Natural killer cell (primary cell): ENCODE data around the gene FAM236A. TPM values are rescaled to one million over a fixed set of nuclear protein-coding genes. Genes with fewer than 3 reads are reported as not detected.
A peak's percentile ranks its signal among the peaks of the same experiment; 100 is the strongest.
"Not testable (repeated sequence)": the region's sequence is repeated elsewhere in the genome, so short reads cannot be mapped to it uniquely, and the experiment has no call there.

Experiments
- ATAC-seq, 3 donors: fragments of 150-1000 bp in 2 of 3; fragments of 200-7000 bp in 1 of 3; cut with Tn5 transposase; 1 replicate in 1 of 3; 2 replicates in 2 of 3; pipeline ENCODE4 v1.10.0; 2021; ENCODE audit warnings: mild to moderate bottlenecking in 2 of 3, moderate library complexity in 2 of 3
- DNase-seq, 2 donors: peaks; one replicate each; pipeline versions ENCODE4 v3.0.0 to v3.0.0-alpha.2; 2013 to 2021; ENCODE audit warnings: mixed read lengths in 1 of 2
- H3K27ac ChIP-seq: one replicate; pipeline ENCODE4 v1.5.1; 2013; ENCODE audit warnings: mild to moderate bottlenecking, low read length
- H3K27me3 ChIP-seq: one replicate; pipeline ENCODE4 v1.6.1; 2013; ENCODE audit warnings: low read length; ENCODE audit not compliant: control insufficient read depth, insufficient read depth
- H3K36me3 ChIP-seq: one replicate; pipeline ENCODE4 v1.6.1; 2013; ENCODE audit warnings: low read length; ENCODE audit not compliant: control insufficient read depth, insufficient read depth
- H3K4me1 ChIP-seq: one replicate; pipeline ENCODE4 v1.6.1; 2013; ENCODE audit warnings: low read length; ENCODE audit not compliant: control insufficient read depth, insufficient read depth
- H3K4me3 ChIP-seq: one replicate; pipeline ENCODE4 v1.5.1; 2013; ENCODE audit warnings: low read length
- H3K9me3 ChIP-seq: one replicate; pipeline ENCODE4 v1.6.1; 2013; ENCODE audit warnings: low read length; ENCODE audit not compliant: control insufficient read depth, insufficient read depth
- H3K27ac Mint-ChIP-seq, 2 donors: one replicate each; pipeline ENCODE4 v1.8.0; 2022; ENCODE audit warnings: mild to moderate bottlenecking in 2 of 2, mixed read lengths in 2 of 2, moderate library complexity in 1 of 2
- H3K27me3 Mint-ChIP-seq, 2 donors: one replicate each; pipeline ENCODE4 v1.8.0; 2022; ENCODE audit warnings: low read depth in 2 of 2, mixed read lengths in 2 of 2
- H3K36me3 Mint-ChIP-seq: one replicate; pipeline ENCODE4 v1.8.0; 2022; ENCODE audit warnings: mixed read lengths
- H3K4me1 Mint-ChIP-seq, 2 donors: one replicate each; pipeline ENCODE4 v1.8.0; 2022; ENCODE audit warnings: mixed read lengths in 2 of 2
- H3K4me3 Mint-ChIP-seq: one replicate; pipeline ENCODE4 v1.8.0; 2022; ENCODE audit warnings: mild to moderate bottlenecking, moderate library complexity, mixed read lengths
- H3K9me3 Mint-ChIP-seq, 2 donors: one replicate each; pipeline ENCODE4 v1.8.0; 2022; ENCODE audit warnings: mixed read lengths in 2 of 2
- WGBS: methylation state at CpG from one replicate; pipeline ENCODE4 v1.1.7; 2013; ENCODE audit warnings: missing lambda C conversion rate; ENCODE audit not compliant: insufficient coverage; 5-methylcytosine and 5-hydroxymethylcytosine counted together
- intact Hi-C: fragments of 100-400 bp; cut with micrococcal nuclease; formaldehyde crosslinking; loops from one replicate; pipeline ENCODE4 v1.14.2; 2022
- total RNA-seq, 4 donors: library from RNA; stranded (reverse); fragments of 120-200 nt in 1 of 4; gene quantifications; one replicate each; pipeline versions ENCODE4 v1.2.3 to v1.2.4, GENCODE V29; 2013 to 2022

Gene FAM236A
- total RNA-seq, result not detected
- not detected for total RNA-seq (2013)

GRCh38 chrX:72937906-72938305, at the start of gene FAM236A:
Gene FAM236A (plus strand): TSS chrX:72938206. CDS start chrX:72938263, 57 bp downstream.
- H3K9me3 ChIP-seq, H3K4me3 Mint-ChIP-seq, H3K36me3 ChIP-seq, DNase-seq, H3K27me3 ChIP-seq, H3K4me1 Mint-ChIP-seq, H3K4me1 ChIP-seq, H3K27me3 Mint-ChIP-seq, H3K27ac Mint-ChIP-seq, ATAC-seq, intact Hi-C loops, H3K4me3 ChIP-seq, H3K27ac ChIP-seq, H3K36me3 Mint-ChIP-seq, H3K9me3 Mint-ChIP-seq: not testable (repeated sequence)
- no CpG with 5 or more reads among the region's 15 CpGs for WGBS

- H3K4me1 Mint-ChIP-seq, H3K27ac ChIP-seq, ATAC-seq, H3K27me3 Mint-ChIP-seq, H3K27ac Mint-ChIP-seq, H3K36me3 Mint-ChIP-seq, H3K27me3 ChIP-seq, intact Hi-C loops, H3K4me3 Mint-ChIP-seq, H3K9me3 Mint-ChIP-seq, DNase-seq, H3K4me3 ChIP-seq, H3K9me3 ChIP-seq, H3K4me1 ChIP-seq, H3K36me3 ChIP-seq: not testable (repeated sequence)
- no CpG with 5 or more reads among the region's 14 CpGs for WGBS
Measured at GRCh38 chrX:72889740-72890139, 48.3 kb upstream of the FAM236A start.

- H3K27ac ChIP-seq, H3K36me3 ChIP-seq, H3K27me3 Mint-ChIP-seq, H3K9me3 Mint-ChIP-seq, intact Hi-C loops, H3K27me3 ChIP-seq, H3K4me3 Mint-ChIP-seq, H3K9me3 ChIP-seq, DNase-seq, H3K36me3 Mint-ChIP-seq, H3K27ac Mint-ChIP-seq, ATAC-seq, H3K4me3 ChIP-seq, H3K4me1 ChIP-seq, H3K4me1 Mint-ChIP-seq: not testable (repeated sequence)
- no CpG with 5 or more reads among the region's 13 CpGs for WGBS
Measured at GRCh38 chrX:72912315-72912714, 25.7 kb upstream of the FAM236A start, which contains the start of gene FAM236C. Gene FAM236C (plus strand): TSS chrX:72912615. CDS start chrX:72912715, 100 bp downstream.

- H3K4me1 Mint-ChIP-seq, H3K4me3 ChIP-seq, ATAC-seq, H3K36me3 ChIP-seq, H3K9me3 ChIP-seq, H3K27me3 Mint-ChIP-seq, H3K27me3 ChIP-seq, H3K36me3 Mint-ChIP-seq, H3K27ac Mint-ChIP-seq, H3K4me1 ChIP-seq, DNase-seq, H3K27ac ChIP-seq, H3K4me3 Mint-ChIP-seq, H3K9me3 Mint-ChIP-seq, intact Hi-C loops: not testable (repeated sequence)
- WGBS, result no CpG with 5 or more reads among the region's 5 CpGs
Measured at GRCh38 chrX:72916096-72916495, 21.9 kb upstream of the FAM236A start.

GRCh38 chrX:72932283-72932682, 5.7 kb upstream of the FAM236A start:
- H3K27me3 ChIP-seq, H3K4me3 Mint-ChIP-seq, H3K27ac Mint-ChIP-seq, H3K36me3 ChIP-seq, H3K4me1 Mint-ChIP-seq, intact Hi-C loops, H3K27ac ChIP-seq, ATAC-seq, H3K9me3 Mint-ChIP-seq, H3K9me3 ChIP-seq, H3K4me3 ChIP-seq, DNase-seq, H3K4me1 ChIP-seq, H3K27me3 Mint-ChIP-seq, H3K36me3 Mint-ChIP-seq: not testable (repeated sequence)
- WGBS, result no CpG with 5 or more reads among the region's 1 CpG

- DNase-seq, H3K27me3 ChIP-seq, intact Hi-C loops, H3K9me3 Mint-ChIP-seq, H3K36me3 Mint-ChIP-seq, H3K4me1 Mint-ChIP-seq, H3K4me3 ChIP-seq, H3K9me3 ChIP-seq, H3K27ac ChIP-seq, H3K4me3 Mint-ChIP-seq, H3K36me3 ChIP-seq, H3K27ac Mint-ChIP-seq, H3K4me1 ChIP-seq, H3K27me3 Mint-ChIP-seq, ATAC-seq: not testable (repeated sequence)
- WGBS, result no CpG with 5 or more reads among the region's 7 CpGs
Measured at GRCh38 chrX:72936455-72936854, 1.6 kb upstream of the FAM236A start.

GRCh38 chrX:72936882-72937455, 1.0 kb upstream of the FAM236A start:
- H3K27me3 ChIP-seq, H3K36me3 Mint-ChIP-seq, ATAC-seq, DNase-seq, H3K9me3 ChIP-seq, H3K4me3 ChIP-seq, H3K27ac Mint-ChIP-seq, H3K4me3 Mint-ChIP-seq, H3K36me3 ChIP-seq, H3K4me1 Mint-ChIP-seq, H3K27ac ChIP-seq, H3K4me1 ChIP-seq, intact Hi-C loops, H3K27me3 Mint-ChIP-seq, H3K9me3 Mint-ChIP-seq: not testable (repeated sequence)
- WGBS, result no CpG with 5 or more reads among the region's 8 CpGs

GRCh38 chrX:72942272-72942671, 4.3 kb downstream of the FAM236A start:
- H3K36me3 Mint-ChIP-seq, H3K4me1 Mint-ChIP-seq, DNase-seq, H3K27me3 Mint-ChIP-seq, H3K27ac ChIP-seq, H3K9me3 Mint-ChIP-seq, H3K36me3 ChIP-seq, H3K9me3 ChIP-seq, intact Hi-C loops, H3K4me1 ChIP-seq, H3K4me3 Mint-ChIP-seq, H3K27me3 ChIP-seq, H3K27ac Mint-ChIP-seq, H3K4me3 ChIP-seq: not testable (repeated sequence)
- peak in 1 of 3 donors; percentile 40 for ATAC-seq
- WGBS, result no CpG with 5 or more reads among the region's 6 CpGs
